PC-9 (cell line): ENCODE measurements around the gene DBN1. TPM values are rescaled to one million over a fixed set of nuclear protein-coding genes. Genes with fewer than 3 reads are reported as not detected.

ENCODE experiments used
- BruUV-seq: library from RNA; stranded (reverse); fragments of 400-500 nt; replicated peaks from 2 replicates; lab custom pipeline; 2021; lab: Mats Ljungman, UMichigan
- CTCF ChIA-PET: fragments of 300-600 bp; sonication (Branson Sonifier 250); formaldehyde crosslinking; loops from one replicate; lab custom pipeline; 2022; ENCODE audit warnings: antibody characterized with exemption; lab: Charles Lee
- POLR2A ChIA-PET: fragments of 300-600 bp; sonication (Branson Sonifier 250); formaldehyde crosslinking; loops from one replicate; lab custom pipeline; 2022; ENCODE audit warnings: antibody characterized with exemption; ENCODE audit not compliant: unreplicated experiment; lab: Charles Lee
- DNase-seq, 2 experiments: peaks; one replicate each; pipeline versions ENCODE4 v3.0.0 to v3.0.0-alpha.2; 2015 to 2022; ENCODE audit warnings: mixed read lengths in 1 of 2
- H2AFZ ChIP-seq: fragments of 200-600 bp; sonication (generic); 2 replicates; pipeline ENCODE4 v1.8.1; 2017; ENCODE audit warnings: antibody characterized with exemption
- H3F3A ChIP-seq: fragments of 200-600 bp; sonication (generic); 2 replicates; pipeline ENCODE4 v1.8.1; 2017; ENCODE audit warnings: antibody characterized with exemption, mild to moderate bottlenecking, low read depth; ENCODE audit not compliant: insufficient read depth
- H3K27ac ChIP-seq: fragments of 200-600 bp; sonication (generic); 2 replicates; pipeline ENCODE4 v1.6.1; 2016; ENCODE audit warnings: mixed run types
- H3K27me3 ChIP-seq: fragments of 200-600 bp; sonication (generic); 2 replicates; pipeline ENCODE4 v1.6.1; 2016; ENCODE audit warnings: low read depth, mixed run types; ENCODE audit not compliant: insufficient read depth
- H3K36me3 ChIP-seq: fragments of 200-600 bp; sonication (generic); 2 replicates; pipeline ENCODE4 v1.6.1; 2016; ENCODE audit warnings: low read depth, mixed run types
- H3K4me1 ChIP-seq: fragments of 200-600 bp; sonication (generic); replicated peaks from 2 replicates; pipeline ENCODE4 v1.6.1; 2016; ENCODE audit warnings: mixed run types; ENCODE audit not compliant: insufficient read depth
- H3K4me2 ChIP-seq: fragments of 200-600 bp; sonication (generic); 2 replicates; pipeline ENCODE4 v1.6.1; 2017; ENCODE audit warnings: mixed run types
- H3K4me3 ChIP-seq: fragments of 200-600 bp; sonication (generic); 2 replicates; pipeline ENCODE4 v1.6.1; 2016; ENCODE audit warnings: mixed run types
- H3K79me2 ChIP-seq: fragments of 200-600 bp; sonication (generic); 2 replicates; pipeline ENCODE4 v1.6.1; 2017; ENCODE audit warnings: low read depth, mixed run types
- H3K9me2 ChIP-seq: fragments of 200-600 bp; sonication (generic); 2 replicates; pipeline ENCODE4 v1.8.1; 2017; ENCODE audit warnings: mild to moderate bottlenecking; ENCODE audit not compliant: insufficient read depth
- H3K9me3 ChIP-seq: fragments of 200-600 bp; sonication (generic); 2 replicates; pipeline ENCODE4 v1.8.1; 2016; ENCODE audit warnings: low read depth; ENCODE audit not compliant: insufficient read depth
- H4K20me1 ChIP-seq: fragments of 200-600 bp; sonication (generic); 2 replicates; pipeline ENCODE4 v1.8.1; 2017; ENCODE audit not compliant: insufficient read depth
- EZH2 ChIP-seq: fragments of 200-600 bp; sonication (generic); IDR thresholded peaks from 2 replicates; pipeline ENCODE4 v1.8.0; 2017; ENCODE audit warnings: antibody characterized with exemption, low read depth
- intact Hi-C: fragments of 100-400 bp; cut with micrococcal nuclease; formaldehyde crosslinking; loops from one replicate; pipeline ENCODE4 v1.10.0; 2022; ENCODE audit not compliant: unreplicated experiment
- total RNA-seq: library from RNA; stranded (reverse); gene quantifications from 2 replicates; pipeline ENCODE4 v1.2.3, GENCODE V29; 2021
- TF ChIP-seq, protein P1 (sequence below): fragments of 200-600 bp; sonication (generic); conservative IDR thresholded peaks from 2 replicates; pipeline ENCODE4 v1.6.1; 2017; ENCODE audit warnings: mixed run types, antibody characterized with exemption, mild to moderate bottlenecking, moderate library complexity

DBN1 gene
- total RNA-seq, 1 experiment from 2014 or later, result 144 TPM

- ChIA-PET POLR2A (no interaction called here), CTCF (no interaction called here)
- no TSS peak for BruUV-seq
- TF ChIP-seq, protein P1, sequence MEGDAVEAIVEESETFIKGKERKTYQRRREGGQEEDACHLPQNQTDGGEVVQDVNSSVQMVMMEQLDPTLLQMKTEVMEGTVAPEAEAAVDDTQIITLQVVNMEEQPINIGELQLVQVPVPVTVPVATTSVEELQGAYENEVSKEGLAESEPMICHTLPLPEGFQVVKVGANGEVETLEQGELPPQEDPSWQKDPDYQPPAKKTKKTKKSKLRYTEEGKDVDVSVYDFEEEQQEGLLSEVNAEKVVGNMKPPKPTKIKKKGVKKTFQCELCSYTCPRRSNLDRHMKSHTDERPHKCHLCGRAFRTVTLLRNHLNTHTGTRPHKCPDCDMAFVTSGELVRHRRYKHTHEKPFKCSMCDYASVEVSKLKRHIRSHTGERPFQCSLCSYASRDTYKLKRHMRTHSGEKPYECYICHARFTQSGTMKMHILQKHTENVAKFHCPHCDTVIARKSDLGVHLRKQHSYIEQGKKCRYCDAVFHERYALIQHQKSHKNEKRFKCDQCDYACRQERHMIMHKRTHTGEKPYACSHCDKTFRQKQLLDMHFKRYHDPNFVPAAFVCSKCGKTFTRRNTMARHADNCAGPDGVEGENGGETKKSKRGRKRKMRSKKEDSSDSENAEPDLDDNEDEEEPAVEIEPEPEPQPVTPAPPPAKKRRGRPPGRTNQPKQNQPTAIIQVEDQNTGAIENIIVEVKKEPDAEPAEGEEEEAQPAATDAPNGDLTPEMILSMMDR, result no peak
- TF ChIP-seq EZH2, result no peak
- Histone ChIP-seq H3K27ac (no peak overlapping the region), H3K4me3 (no peak overlapping the region), H3K27me3 (no peaks in the 10 kb centered on the region), H3K4me2 (no peak overlapping the region), H3K79me2 (no peaks in the 10 kb centered on the region), H4K20me1 (no peaks in the 10 kb centered on the region), H3K4me1 (no peaks in the 10 kb centered on the region), H3K9me2 (no peaks in the 10 kb centered on the region), H3K9me3 (no peaks in the 10 kb centered on the region), H3F3A (peaks cover 32% of the 10 kb centered on the region), H3K36me3 (peaks cover 3% of the 10 kb centered on the region; the same call in 1 of the 2 replicates), H2AFZ (no peak overlapping the region)
- intact Hi-C loops, result no loop called here
- DNase-seq, result no peak
These were observed 10.8 kb upstream of the DBN1 start for GRCh38 chr5:177483994-177484901.

- H3F3A ChIP-seq, result peaks cover 43% of the 10 kb centered on the region
- no peak overlapping the region for H3K4me3 ChIP-seq
- TF ChIP-seq EZH2, result no peak
- TF ChIP-seq, protein P1, result no peak
- H3K9me2 ChIP-seq, result no peaks in the 10 kb centered on the region
- H3K4me2 ChIP-seq, result no peak overlapping the region
- no peaks in the 10 kb centered on the region for H3K79me2 ChIP-seq
- no peaks in the 10 kb centered on the region for H4K20me1 ChIP-seq
- no peaks in the 10 kb centered on the region for H3K36me3 ChIP-seq
- H3K27ac ChIP-seq, result no peak overlapping the region
- H3K4me1 ChIP-seq, result no peaks in the 10 kb centered on the region
- intact Hi-C loops, result no loop called here
- POLR2A ChIA-PET, result no interaction called here
- DNase-seq, result peak in 1 of 2 experiments; percentile 21
- H2AFZ ChIP-seq, result no peak overlapping the region
- CTCF ChIA-PET, result no interaction called here
- no peaks in the 10 kb centered on the region for H3K9me3 ChIP-seq
- H3K27me3 ChIP-seq, result no peaks in the 10 kb centered on the region
- no TSS peak for BruUV-seq
These were observed 9.6 kb upstream of the DBN1 start for GRCh38 chr5:177483042-177483441.

DNA sequence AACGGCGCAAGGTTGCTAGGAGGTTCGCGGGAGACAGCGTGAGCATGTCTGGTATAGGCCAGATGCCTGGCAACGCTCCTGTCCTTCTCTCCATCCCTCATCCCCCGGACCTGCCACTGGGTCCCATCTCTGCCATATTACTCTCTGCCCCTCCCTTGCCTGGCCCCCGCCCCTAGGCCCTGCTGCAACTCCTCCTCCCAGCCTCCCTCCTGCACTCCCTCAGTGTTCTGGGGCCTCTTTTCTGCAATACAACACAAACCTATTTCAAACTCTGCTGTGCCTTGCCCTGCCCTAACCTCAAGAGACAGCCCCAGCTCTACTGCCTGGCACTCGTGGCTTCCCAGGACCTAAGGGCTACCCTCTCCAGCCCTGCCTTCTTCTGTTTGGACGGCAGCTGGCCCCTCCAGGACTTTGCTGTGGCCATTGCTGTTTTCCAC, 8.9 kb upstream of the DBN1 start:
- Histone ChIP-seq H3K9me3 (no peaks in the 10 kb centered on the region), H3K36me3 (no peaks in the 10 kb centered on the region), H3K4me1 (no peaks in the 10 kb centered on the region), H3K27me3 (no peaks in the 10 kb centered on the region), H3K79me2 (no peaks in the 10 kb centered on the region), H2AFZ (no peak overlapping the region), H3K4me3 (no peak overlapping the region), H4K20me1 (no peaks in the 10 kb centered on the region), H3K27ac (no peak overlapping the region), H3F3A (peaks cover 47% of the 10 kb centered on the region), H3K9me2 (no peaks in the 10 kb centered on the region), H3K4me2 (no peak overlapping the region)
- DNase-seq, result peak in 1 of 2 experiments; percentile 19
- intact Hi-C loops, result no loop called here
- TF ChIP-seq, protein P1, result no peak
- no peak for TF ChIP-seq EZH2
- ChIA-PET POLR2A (no interaction called here), CTCF (no interaction called here)
- no TSS peak for BruUV-seq
